Cardiac fibroblast (primary cell): ENCODE data around the gene AIMP1.
A peak's percentile ranks its signal among the peaks of the same experiment; 100 is the strongest.

ENCODE experiments used
- DNase-seq, 2 donors: peaks; one replicate each; pipeline versions ENCODE4 v3.0.0 to v3.0.0-alpha.2; 2010; ENCODE audit warnings: low read depth in 2 of 2
- H3K4me3 ChIP-seq, 2 donors: replicated peaks in 1 of 2; 1 replicate in 1 of 2; 2 replicates in 1 of 2; pipeline ENCODE4 v1.5.1; 2011; ENCODE audit warnings: low read depth in 2 of 2, low read length in 2 of 2, mild to moderate bottlenecking in 2 of 2, moderate library complexity in 1 of 2
- CTCF ChIP-seq: IDR thresholded peaks from one replicate; pipeline ENCODE4 v1.5.1; 2011; ENCODE audit warnings: low read depth, mild to moderate bottlenecking, low read length, inconsistent platforms

The AIMP1 gene

DNA sequence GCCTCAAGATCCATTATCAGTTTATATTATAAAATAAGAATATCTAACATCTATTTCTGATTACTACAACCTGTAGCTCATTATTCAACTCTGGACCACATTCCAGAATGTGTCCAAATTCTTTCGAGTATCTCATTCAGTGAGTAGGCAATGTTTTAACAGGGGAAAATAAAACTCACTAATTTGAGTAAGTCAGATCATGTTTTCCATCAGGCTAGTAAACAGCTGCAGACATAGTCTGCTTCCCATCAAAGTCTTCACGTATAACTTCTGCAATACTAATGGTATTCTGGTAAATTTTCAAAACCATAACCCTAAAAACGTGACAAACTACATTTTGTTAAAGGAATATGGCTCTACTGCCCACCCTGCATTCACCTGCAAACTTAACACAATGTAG is 32.1 kb upstream of the AIMP1 start:
- TF ChIP-seq CTCF, result no peak
- DNase-seq, result no peak
- H3K4me3 ChIP-seq, result no peak overlapping the region

DNA sequence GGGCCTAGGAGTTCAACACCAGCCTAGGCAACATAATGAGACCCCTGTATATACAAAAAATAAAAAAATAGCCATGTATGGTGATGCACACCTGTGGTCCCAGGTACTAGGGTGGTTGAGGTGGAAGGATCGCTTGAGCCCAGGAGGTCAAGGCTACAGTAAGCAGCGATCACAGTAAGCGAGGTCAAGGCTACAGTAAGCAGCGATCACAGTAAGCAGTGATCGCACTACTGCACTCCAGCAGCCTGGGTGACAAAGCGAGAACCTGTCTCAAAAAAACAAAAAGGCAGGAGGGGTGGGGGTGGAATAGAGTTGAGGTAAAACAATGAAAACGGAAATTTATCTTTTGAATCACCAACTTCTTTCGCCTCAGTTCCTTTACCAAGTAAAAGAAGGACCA is 29.7 kb upstream of the AIMP1 start:
- no peak overlapping the region for H3K4me3 ChIP-seq
- TF ChIP-seq CTCF, result no peak
- peak in 1 of 2 donors; percentile 2 for DNase-seq

DNA sequence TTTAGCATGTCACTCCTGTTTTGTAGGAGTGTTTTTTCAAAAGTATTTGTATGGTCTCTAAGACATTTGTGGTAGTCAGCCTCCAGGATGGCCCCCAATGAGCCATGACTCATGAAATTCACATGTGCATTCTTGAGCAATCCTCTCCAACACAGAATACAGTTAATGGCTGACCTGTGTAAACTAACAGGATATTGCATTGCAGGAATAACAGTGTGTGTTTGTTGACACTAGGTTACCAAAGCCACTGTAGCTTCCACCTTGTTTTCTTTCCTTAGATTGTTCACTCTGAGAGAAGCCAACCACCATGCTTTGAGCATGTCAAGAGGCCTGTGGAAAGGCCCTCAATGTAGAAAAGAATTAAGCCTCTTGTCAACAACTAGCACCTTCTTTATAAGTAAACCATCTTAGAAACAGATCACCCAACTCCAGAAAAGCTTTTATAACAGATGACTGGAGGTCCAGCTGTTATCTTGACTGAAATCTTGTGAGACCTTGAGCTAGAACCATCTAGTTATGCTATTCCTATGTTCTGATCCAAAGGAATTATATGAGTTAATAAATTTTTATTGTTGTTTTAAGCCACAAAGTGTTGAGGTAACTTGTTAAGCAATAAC is 28.9 kb upstream of the AIMP1 start:
- DNase-seq, result peak; percentile 87 to 97
- H3K4me3 ChIP-seq, result no peak overlapping the region
- TF ChIP-seq CTCF, result no peak

DNA sequence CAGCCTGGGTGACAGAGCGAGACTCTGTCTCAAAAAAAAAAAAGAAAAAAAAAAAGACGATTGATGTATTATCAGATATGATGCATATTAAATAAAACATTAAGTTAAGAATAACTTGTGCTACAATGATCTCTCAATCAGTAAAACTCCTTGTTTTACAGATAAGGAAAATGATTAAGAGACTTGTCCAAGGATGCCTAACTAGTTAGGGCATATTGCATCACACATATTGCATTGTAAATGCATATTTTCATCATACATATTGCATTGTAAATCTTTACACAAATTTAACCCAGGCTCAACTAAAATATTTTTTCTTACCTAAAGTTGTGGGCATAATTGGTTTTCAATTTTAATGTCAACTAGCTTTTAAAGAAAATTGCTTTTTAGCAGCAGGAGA is 26.6 kb upstream of the AIMP1 start:
- no peak for TF ChIP-seq CTCF
- DNase-seq, result no peak
- no peak overlapping the region for H3K4me3 ChIP-seq

DNA sequence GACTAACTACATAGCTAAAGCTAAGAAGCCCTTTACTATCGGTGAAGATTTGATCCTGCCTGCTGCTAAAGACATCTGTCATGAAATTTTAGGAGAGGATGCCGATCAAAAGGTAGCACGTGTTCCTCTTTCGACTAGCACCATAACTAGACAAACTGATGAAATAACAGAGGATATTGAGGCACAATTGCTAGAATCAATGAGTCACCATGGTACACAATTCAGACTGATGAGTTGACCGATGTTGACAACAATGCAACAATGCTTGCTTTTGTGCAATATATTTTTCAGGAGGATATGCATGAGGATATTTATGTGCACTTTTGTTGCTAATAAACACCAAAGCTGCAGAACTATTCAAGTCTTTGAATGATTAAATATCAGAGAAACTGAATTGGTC is 24.7 kb upstream of the AIMP1 start:
- no peak for TF ChIP-seq CTCF
- peak in 1 of 2 donors; percentile 37 for DNase-seq

GRCh38 chr4:106294062-106294461 is 22.3 kb upstream of the AIMP1 start:
- TF ChIP-seq CTCF, result no peak
- H3K4me3 ChIP-seq, result no peak overlapping the region
- no peak for DNase-seq

More for the DNA sequence above, 24.7 kb upstream of the AIMP1 start:
- no peak overlapping the region for H3K4me3 ChIP-seq

DNA sequence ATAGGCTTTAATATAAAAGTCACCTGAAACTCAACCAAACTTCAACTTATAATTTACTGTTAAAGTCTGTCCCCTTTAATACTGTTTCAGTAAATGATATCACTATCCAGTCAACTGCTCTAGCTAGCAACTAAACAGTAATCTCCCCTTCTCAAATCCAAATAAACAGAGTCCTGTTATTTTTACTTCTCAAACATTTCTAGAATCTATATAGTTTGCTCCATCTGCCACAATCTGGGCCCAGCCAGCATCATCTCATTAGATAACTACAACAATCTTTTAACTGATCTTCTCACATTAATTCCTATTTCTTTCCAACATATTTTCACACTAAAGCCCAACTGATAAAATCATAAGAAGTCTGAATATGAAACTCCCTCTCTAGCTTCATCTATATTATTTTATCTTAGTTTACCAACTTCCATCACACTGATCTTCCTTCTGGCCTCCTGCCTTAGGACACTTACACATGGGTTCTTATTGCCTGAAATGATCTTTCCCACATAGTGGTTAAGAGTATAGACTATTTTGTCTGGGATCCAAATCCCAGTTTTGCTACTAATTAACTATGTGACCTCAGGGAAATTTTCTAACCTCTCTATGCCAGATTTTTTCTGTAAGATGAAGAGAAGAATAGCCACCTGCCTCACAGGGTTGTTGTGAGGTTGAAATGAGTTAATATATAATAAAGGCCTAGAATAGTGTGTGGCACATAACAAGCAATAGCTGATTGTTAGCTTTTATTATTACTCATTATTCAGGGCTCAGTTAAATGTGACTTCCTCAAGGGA is 18.9 kb upstream of the AIMP1 start:
- DNase-seq, result no peak
- H3K4me3 ChIP-seq, result no peak overlapping the region
- no peak for TF ChIP-seq CTCF
